SJSA1 (cell line): Measurements from ENCODE around the gene USP5. TPM values are rescaled to one million over a fixed set of nuclear protein-coding genes. Genes with fewer than 3 reads are reported as not detected.

Source experiments
- DNase-seq, 2 experiments: peaks; one replicate each; pipeline ENCODE4 v3.0.0-alpha.2; 2015 to 2020; ENCODE audit warnings: low spot score in 2 of 2, low read depth in 1 of 2
- H3K27ac ChIP-seq: fragments of 250-450 bp; sonication (Bioruptor Pico); 2 replicates; pipeline ENCODE4 v1.5.1; 2020; ENCODE audit warnings: mild to moderate bottlenecking, moderate library complexity
- H3K27me3 ChIP-seq: fragments of 250-450 bp; sonication (Bioruptor Pico); replicated peaks from 2 replicates; pipeline ENCODE4 v1.5.1; 2020; ENCODE audit warnings: mild to moderate bottlenecking, moderate library complexity
- H3K36me3 ChIP-seq: fragments of 250-450 bp; sonication (Bioruptor Pico); 2 replicates; pipeline ENCODE4 v1.5.1; 2020; ENCODE audit warnings: mild to moderate bottlenecking
- H3K4me1 ChIP-seq: fragments of 250-450 bp; sonication (Bioruptor Pico); replicated peaks from 2 replicates; pipeline ENCODE4 v1.6.1; 2021; ENCODE audit warnings: mild to moderate bottlenecking
- H3K4me3 ChIP-seq: fragments of 250-450 bp; sonication (Bioruptor Pico); 2 replicates; pipeline ENCODE4 v1.5.1; 2020; ENCODE audit warnings: mild to moderate bottlenecking
- H3K9me3 ChIP-seq: fragments of 250-450 bp; sonication (Bioruptor Pico); replicated peaks from 2 replicates; pipeline ENCODE4 v1.5.1; 2020; ENCODE audit warnings: mild to moderate bottlenecking
- total RNA-seq: library from RNA; depleted of rRNA; stranded (reverse); fragments of >200 nt; shearing (Covaris generic); gene quantifications from 2 replicates; pipeline ENCODE4 v1.2.3, GENCODE V29; 2014; rRNA removed

Gene USP5
- total RNA-seq, result 121 and 150 TPM in 2 replicates

- H3K36me3 ChIP-seq, result peaks cover 75% of the 10 kb centered on the region
- peak; percentile 99 to 100 for DNase-seq
- no peaks in the 10 kb centered on the region for H3K27me3 ChIP-seq
- no peaks in the 10 kb centered on the region for H3K9me3 ChIP-seq
- H3K4me3 ChIP-seq, result peak within 1 kb of the TSS; percentile 71
- peak within 1 kb of the TSS; percentile 95 for H3K27ac ChIP-seq
- peaks cover 19% of the 10 kb centered on the region for H3K4me1 ChIP-seq
Measured at GRCh38 chr12:6851921-6852650, at the start of gene USP5. Gene USP5, plus strand, starts transcription at chr12:6852150. Its CDS starts 30 bp downstream, at chr12:6852180.

GRCh38 chr12:6807170-6807569 lies 44.8 kb upstream of the USP5 start:
- DNase-seq, result no peak
- Histone ChIP-seq H3K9me3 (peaks cover 6% of the 10 kb centered on the region; the same call in 1 of the 2 replicates), H3K27me3 (peaks cover 7% of the 10 kb centered on the region), H3K4me1 (no peaks in the 10 kb centered on the region), H3K4me3 (no peak overlapping the region), H3K36me3 (no peaks in the 10 kb centered on the region), H3K27ac (no peak overlapping the region)

DNA sequence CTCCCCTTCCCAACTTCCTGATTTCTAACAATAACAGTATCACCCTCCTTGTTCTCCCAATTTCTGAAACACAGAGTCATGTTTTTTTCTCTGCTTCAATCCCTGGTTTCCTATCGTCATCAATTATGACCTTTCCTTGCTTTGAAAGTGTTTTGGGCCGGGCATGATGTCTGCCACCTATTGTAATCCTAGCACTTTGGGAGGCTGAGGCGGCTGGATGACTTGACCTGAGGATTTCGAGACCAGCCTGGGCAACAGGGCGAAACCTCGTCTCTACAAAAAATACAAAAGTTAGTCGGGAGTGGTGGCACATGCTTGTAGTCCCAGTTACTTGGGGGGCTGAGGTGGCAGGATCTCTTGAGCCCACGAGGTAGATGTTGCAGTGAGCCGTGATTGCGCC lies 42.9 kb upstream of the USP5 start:
- Histone ChIP-seq H3K4me3 (no peak overlapping the region), H3K27me3 (peaks cover 20% of the 10 kb centered on the region), H3K9me3 (peaks cover 6% of the 10 kb centered on the region; the same call in 1 of the 2 replicates), H3K36me3 (no peaks in the 10 kb centered on the region), H3K27ac (no peak overlapping the region), H3K4me1 (no peaks in the 10 kb centered on the region)
- DNase-seq, result no peak

DNA sequence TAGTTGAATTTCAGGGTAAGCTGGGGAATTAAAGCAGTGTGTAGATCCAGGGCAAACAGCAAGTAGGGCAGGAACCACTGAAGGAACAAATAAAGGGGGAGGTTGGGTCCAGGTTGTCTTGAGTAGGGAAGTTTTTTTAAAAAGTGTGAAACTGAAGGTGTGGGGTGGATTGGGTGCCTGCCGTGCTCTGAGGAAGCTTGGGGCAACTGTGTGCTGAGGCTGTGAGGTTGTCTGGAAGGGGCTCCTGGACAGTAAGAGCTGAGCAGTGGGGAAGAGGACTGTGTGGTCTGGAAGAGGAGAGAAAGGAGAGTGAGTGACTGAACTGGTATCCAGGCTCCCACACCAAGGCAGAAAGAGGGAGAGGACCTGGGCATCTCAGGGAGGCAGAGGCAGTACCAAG lies 41.2 kb upstream of the USP5 start:
- H3K4me3 ChIP-seq, result no peak overlapping the region
- H3K27me3 ChIP-seq, result peaks cover 26% of the 10 kb centered on the region
- no peaks in the 10 kb centered on the region for H3K4me1 ChIP-seq
- no peaks in the 10 kb centered on the region for H3K36me3 ChIP-seq
- no peaks in the 10 kb centered on the region for H3K9me3 ChIP-seq
- no peak overlapping the region for H3K27ac ChIP-seq
- DNase-seq, result no peak

GRCh38 chr12:6813363-6813762 lies 38.6 kb upstream of the USP5 start:
- H3K27me3 ChIP-seq, result peaks cover 26% of the 10 kb centered on the region
- no peaks in the 10 kb centered on the region for H3K36me3 ChIP-seq
- H3K27ac ChIP-seq, result no peak overlapping the region
- no peak for DNase-seq
- no peaks in the 10 kb centered on the region for H3K4me1 ChIP-seq
- H3K9me3 ChIP-seq, result no peaks in the 10 kb centered on the region
- H3K4me3 ChIP-seq, result no peak overlapping the region

DNA sequence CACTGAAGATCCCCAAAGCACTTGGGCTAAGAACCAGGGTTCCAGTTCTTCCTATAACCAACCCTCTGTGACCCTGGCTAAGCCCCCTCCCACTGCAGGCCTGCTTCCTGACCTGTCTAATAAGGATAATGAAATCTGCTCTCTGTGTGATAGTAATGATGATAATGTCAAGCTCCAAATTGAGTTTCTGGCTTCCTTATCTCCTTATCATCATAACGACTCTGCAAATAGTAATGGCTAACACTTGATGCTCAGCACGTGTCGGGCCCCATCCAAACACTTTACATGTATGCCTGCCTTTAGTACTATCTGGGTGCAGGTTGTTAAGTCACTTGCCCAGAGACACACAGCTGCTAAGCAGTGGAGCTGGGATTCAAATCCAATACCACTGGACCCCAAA lies 35.4 kb upstream of the USP5 start:
- Histone ChIP-seq H3K27me3 (peaks cover 43% of the 10 kb centered on the region), H3K27ac (no peak overlapping the region), H3K9me3 (no peaks in the 10 kb centered on the region), H3K4me3 (no peak overlapping the region), H3K36me3 (no peaks in the 10 kb centered on the region), H3K4me1 (no peaks in the 10 kb centered on the region)
- no peak for DNase-seq

DNA sequence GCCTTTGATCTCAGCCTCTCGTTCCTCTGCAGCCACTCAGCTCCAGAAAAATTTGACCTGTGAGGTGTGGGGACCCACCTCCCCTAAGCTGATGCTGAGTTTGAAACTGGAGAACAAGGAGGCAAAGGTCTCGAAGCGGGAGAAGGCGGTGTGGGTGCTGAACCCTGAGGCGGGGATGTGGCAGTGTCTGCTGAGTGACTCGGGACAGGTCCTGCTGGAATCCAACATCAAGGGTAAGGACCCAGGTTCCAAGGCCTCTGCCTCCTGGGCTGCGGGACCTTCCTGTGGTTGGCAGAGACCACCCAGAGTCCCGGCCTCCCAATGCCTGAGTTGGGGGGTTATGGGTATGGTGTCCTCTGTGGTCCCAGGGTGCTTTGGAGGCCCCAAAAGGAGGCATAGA lies 34.9 kb upstream of the USP5 start:
- H3K27me3 ChIP-seq, result peaks cover 48% of the 10 kb centered on the region
- no peak overlapping the region for H3K27ac ChIP-seq
- H3K4me3 ChIP-seq, result no peak overlapping the region
- no peaks in the 10 kb centered on the region for H3K4me1 ChIP-seq
- no peaks in the 10 kb centered on the region for H3K9me3 ChIP-seq
- no peak for DNase-seq
- H3K36me3 ChIP-seq, result no peaks in the 10 kb centered on the region

- no peak for DNase-seq
- H3K9me3 ChIP-seq, result no peaks in the 10 kb centered on the region
- H3K4me1 ChIP-seq, result no peaks in the 10 kb centered on the region
Measured at GRCh38 chr12:6817662-6818157, 34.2 kb upstream of the USP5 start.

DNA sequence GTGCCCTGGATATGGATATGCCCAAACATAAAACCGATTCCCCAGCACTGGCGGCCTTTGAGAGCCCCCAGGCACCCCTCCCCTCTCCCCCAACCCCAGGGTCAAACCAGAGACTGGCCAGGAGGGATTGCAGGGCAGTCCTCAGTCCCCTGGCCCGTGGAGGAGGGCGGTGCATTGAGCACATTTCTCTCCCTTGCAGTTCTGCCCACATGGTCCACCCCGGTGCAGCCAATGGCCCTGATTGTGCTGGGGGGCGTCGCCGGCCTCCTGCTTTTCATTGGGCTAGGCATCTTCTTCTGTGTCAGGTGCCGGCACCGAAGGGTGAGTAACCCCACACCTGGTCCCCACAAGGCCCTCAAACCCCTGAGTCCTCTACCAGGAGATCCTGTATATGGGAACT lies 33.7 kb upstream of the USP5 start:
- Histone ChIP-seq H3K27me3 (peaks cover 53% of the 10 kb centered on the region), H3K9me3 (no peaks in the 10 kb centered on the region), H3K27ac (no peak overlapping the region), H3K4me3 (no peak overlapping the region), H3K4me1 (no peaks in the 10 kb centered on the region), H3K36me3 (no peaks in the 10 kb centered on the region)
- no peak for DNase-seq

More at GRCh38 chr12:6817662-6818157, 34.2 kb upstream of the USP5 start:
- H3K27ac ChIP-seq, result no peak overlapping the region
- H3K27me3 ChIP-seq, result peaks cover 53% of the 10 kb centered on the region
- no peaks in the 10 kb centered on the region for H3K36me3 ChIP-seq
- H3K4me3 ChIP-seq, result no peak overlapping the region

DNA sequence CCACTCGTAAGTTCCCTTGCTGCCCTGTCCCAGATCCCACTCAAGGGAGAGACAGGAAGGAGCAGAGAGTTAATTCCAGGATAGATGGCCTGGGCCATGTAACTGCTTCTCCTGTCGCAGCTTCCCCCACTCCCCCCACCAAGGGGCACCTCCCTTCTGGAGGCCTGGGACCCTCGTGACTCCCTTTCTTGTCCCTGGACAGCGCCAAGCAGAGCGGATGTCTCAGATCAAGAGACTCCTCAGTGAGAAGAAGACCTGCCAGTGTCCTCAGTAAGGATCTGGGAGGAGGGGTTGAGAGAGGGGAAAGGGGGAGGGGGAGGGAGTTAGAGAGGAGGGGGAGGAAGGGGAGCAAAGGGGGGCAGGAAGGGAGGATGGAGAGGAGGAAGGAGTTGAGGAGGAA lies 33.3 kb upstream of the USP5 start:
- H3K27me3 ChIP-seq, result peaks cover 53% of the 10 kb centered on the region
- H3K4me3 ChIP-seq, result no peak overlapping the region
- DNase-seq, result no peak
- no peaks in the 10 kb centered on the region for H3K4me1 ChIP-seq
- H3K36me3 ChIP-seq, result no peaks in the 10 kb centered on the region
- H3K27ac ChIP-seq, result no peak overlapping the region
- H3K9me3 ChIP-seq, result no peaks in the 10 kb centered on the region

GRCh38 chr12:6819106-6820030 lies 32.6 kb upstream of the USP5 start:
- H3K4me1 ChIP-seq, result no peaks in the 10 kb centered on the region
- no peak for DNase-seq
- H3K27ac ChIP-seq, result no peak overlapping the region
- no peaks in the 10 kb centered on the region for H3K9me3 ChIP-seq
- H3K4me3 ChIP-seq, result no peak overlapping the region
- H3K36me3 ChIP-seq, result no peaks in the 10 kb centered on the region
- peaks cover 51% of the 10 kb centered on the region for H3K27me3 ChIP-seq

GRCh38 chr12:6820166-6820565 lies 31.8 kb upstream of the USP5 start:
- H3K9me3 ChIP-seq, result no peaks in the 10 kb centered on the region
- no peak overlapping the region for H3K4me3 ChIP-seq
- no peaks in the 10 kb centered on the region for H3K36me3 ChIP-seq
- H3K27ac ChIP-seq, result no peak overlapping the region
- H3K4me1 ChIP-seq, result no peaks in the 10 kb centered on the region
- DNase-seq, result no peak
- peaks cover 51% of the 10 kb centered on the region for H3K27me3 ChIP-seq

DNA sequence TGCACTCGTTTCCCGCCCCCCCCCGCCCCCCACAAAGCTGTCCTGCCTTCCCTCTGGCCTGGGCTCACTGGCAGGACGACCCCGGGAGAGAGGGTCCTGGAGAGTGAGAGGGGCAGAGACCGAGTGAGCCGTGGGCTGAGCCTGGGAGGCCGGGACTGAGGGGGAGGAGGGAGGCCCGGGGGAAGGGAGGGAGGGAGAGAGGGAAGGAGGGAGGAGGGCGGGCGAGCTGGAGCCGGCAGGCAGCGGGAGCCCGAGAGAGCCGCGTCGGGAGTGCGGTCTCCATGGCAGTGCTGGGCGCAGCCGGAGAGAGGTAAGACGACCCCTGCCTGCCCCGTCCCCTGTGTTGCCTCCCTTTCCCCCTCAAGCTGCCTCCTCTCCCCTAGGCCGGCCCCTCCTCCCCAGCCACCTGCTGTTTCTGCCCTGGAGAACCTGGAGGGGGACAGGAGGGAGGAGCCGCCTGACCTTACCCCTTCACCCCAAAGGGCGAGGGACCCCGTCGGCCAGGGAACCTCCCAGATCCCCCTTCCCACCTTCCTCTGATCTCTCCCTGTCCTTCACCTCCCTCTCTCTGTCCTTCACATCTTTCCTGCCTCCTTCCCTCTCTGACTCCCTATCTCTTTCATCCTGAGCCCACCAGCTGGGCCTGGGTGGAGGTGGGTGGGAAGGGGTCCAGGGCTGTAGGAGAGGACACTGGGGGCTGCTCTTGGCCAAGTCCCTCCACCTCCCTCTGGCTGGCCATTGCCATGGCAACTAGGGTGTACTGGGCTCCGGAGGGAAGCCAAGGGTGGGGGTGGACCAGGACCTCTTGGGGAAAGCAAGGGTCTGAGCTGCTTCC lies 30.1 kb upstream of the USP5 start, which contains the start of gene GPR162:
GPR162 (plus strand) TSS at position 231 of the 835 bp plus-strand sequence. CDS start 2,078 bp downstream, outside the sequence.
- Histone ChIP-seq H3K4me3 (no peak within 1 kb of the TSS), H3K4me1 (peaks cover 3% of the 10 kb centered on the region; the same call in 1 of the 2 replicates), H3K9me3 (no peaks in the 10 kb centered on the region), H3K27me3 (peaks cover 68% of the 10 kb centered on the region), H3K27ac (no peak within 1 kb of the TSS), H3K36me3 (no peaks in the 10 kb centered on the region)
- DNase-seq, result no peak
